CD4-positive, alpha-beta T cell treated with Interleukin-21 for 1 hour (primary cell): ENCODE results near the gene CAP1.

Experiments
- DNase-seq: peaks from one replicate; pipeline ENCODE4 v3.0.0-alpha.2; 2020

The CAP1 gene

DNA sequence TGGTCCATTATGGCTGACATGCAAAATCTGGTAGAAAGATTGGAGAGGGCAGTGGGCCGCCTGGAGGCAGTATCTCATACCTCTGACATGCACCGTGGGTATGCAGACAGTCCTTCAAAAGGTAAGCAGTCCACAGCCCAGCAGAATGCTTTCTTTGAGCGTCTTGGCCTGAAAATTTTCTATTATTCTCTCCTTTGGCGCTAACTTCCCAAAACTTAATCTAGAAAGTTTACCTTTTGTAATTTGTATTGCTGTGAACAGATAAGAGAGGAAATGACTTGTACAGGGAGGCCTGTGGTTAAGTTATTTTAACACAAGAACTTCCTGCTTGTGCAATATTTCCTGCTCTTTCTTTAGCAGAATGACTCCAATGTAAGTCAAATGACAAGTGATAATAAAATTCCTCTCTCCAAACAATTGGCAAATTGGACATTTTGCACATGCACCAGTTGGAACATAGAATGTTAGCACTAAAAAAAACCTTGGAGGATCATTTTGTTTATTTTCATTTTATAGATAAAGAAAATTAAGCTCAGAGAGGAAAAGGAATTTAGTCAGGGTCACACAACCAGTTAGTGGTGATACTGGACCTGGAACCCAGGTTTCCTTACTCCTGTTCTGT, 18.9 kb downstream of the CAP1 start:
- peak; percentile 48 for DNase-seq

DNA sequence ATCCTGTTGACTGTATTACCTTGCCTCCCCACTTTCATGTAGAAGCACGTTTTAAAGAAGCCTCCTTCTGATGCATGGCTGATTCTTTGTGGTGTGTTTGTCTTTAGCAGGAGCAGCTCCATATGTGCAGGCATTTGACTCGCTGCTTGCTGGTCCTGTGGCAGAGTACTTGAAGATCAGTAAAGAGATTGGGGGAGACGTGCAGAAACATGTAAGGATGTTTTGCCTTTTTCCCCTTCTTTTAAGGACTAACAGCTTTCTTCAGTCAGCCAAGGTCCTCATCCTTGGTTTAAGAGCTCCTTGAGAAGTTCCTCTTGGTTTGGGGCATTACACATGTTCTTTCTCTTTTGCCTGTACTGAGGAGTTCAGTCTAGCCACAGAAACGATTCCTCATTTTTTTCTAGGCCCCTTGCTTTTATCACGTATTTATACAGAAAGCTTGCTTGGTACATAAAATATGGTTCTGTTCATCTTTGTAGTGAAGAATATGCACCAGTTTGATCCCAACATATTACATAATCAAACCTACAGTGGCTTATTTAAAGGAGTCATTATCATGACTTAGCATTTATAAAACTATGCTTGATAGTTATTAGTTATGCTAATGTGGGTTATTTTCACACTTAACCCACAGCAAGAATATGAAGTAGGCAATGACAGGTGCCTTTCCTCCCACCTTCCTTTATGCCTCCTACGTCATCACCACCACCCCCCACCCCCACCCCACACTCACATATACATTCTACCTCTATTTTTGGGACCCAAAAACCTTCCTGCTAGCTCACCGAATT, 19.6 kb downstream of the CAP1 start:
- DNase-seq: peak; percentile 34

DNA sequence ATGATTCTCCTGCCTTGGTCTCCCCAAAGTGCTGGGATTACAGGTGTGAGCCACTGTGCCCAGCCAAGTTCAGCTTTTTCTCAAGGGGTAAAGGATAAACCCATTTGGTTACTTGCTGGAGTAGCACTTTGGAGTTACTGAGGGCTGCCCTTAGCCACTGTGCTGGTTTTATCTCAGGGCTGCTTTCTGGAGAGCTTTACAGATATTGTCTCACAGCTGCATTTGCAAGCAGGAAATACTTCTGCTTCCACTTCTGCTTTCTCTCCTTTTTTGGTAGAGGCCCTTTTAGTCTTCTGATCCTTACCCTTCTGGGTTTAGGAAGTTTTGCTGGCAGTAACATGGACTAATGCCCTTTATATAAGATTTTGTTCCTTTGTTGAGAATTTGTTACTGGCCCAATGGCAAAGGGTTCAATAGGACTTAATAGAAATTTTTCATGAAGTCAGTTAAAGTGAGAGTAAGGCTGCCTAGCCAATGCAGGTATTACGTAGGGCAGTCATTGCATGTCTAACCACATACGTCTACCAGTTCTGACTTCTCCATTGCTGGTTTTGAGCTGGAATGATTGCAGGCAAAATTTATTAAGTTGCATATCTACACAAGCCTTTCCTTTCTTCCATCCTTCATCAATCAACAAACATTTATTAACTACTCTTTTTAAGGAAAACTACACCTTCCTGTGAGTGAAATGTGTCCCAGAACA, 24.4 kb downstream of the CAP1 start:
- DNase-seq: no peak

DNA sequence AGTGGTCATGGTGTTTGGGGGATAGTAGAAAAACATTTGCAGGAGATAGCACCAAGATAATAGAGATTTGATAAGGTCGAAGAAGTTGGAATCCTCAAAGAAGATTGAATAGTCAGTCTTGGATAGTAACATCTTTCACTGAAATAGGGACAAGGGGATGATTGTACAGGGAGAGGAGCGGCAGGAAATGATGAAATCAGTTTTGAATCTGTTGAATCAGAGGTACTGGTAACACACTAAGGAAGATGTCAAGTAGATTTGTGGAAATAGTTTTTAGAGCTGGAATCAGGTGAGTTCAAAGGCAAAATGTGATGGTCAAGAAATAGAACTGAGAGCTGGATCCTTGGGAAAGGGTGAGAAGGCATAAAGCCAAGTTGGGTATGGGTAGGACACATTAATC, 26.5 kb downstream of the CAP1 start:
- no peak for DNase-seq

DNA sequence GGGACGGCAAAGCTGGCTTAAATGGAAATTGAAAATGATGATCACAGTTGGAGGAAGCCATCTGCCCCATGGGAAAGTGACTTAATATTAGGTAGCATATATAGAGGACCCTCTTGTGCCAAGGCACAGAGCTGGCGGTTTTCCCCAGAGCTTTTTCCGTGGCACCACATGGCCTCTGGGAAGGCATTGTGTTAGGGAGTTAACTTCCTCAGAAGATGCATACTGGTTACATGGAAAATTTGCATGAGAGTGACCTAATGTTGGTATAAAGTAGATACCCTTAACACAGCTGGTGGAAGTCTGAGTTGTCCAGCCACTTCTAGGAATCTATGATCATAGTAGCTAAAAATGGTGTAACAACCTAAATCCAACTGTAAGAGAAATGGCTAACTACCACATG, 27.3 kb downstream of the CAP1 start:
- DNase-seq: no peak

DNA sequence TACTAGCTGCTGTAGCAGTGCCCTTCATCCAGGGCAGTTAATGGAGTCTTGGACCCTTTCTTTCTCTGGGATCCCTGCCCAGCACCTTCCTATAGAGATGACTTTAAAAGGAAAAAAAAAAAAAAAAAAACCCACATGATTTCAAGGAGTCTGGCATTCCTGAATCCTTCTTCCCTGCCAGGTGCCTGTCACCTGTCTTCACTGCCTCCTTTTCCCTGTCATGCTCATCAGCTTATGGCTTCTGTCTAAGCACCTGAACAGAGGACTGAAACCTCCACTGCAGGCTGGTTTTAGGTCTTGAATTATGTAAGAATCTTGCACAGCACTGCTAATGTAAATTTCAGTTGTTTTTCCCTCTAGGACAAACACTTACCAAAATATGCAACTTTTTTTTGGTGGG, 31.6 kb downstream of the CAP1 start:
- DNase-seq: no peak

DNA sequence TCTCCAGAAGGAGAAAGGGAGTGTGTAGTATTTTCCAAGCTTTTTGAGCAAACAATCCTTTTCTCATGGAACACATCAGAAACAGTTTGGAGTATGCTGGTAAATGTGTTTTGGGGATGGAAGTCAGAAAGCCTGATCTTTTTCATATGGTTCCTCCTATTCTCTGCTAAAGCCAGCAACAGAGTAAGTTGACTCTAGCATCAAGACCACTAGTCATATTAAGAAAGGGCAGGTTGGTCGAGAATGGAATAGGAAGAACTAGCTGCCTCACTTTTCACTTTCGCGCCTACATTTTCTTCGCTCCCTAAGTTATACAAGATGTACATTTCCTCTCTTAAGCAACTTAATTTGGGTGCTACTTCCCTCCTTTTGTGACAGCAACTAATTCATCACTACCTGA, 32.5 kb downstream of the CAP1 start:
- no peak for DNase-seq

DNA sequence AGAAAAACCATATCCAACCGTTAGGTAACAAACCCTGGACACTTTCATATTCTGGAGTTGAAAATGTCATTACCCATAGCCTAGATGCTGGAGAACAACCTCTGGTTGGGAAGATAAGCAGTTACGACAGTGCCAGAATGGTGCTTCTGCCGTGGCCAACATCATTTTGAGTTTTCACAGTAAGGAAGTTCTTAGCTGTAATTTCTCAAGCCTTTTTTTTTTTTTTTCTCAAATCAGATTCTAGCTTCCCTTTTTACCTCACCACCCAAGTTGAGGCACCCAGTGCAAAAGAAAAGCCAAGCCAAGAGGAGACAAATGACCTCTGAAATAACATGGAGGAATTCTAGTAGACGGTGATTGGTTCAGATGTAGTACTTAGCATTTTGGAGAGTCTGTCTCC, 34.7 kb downstream of the CAP1 start:
- no peak for DNase-seq

DNA sequence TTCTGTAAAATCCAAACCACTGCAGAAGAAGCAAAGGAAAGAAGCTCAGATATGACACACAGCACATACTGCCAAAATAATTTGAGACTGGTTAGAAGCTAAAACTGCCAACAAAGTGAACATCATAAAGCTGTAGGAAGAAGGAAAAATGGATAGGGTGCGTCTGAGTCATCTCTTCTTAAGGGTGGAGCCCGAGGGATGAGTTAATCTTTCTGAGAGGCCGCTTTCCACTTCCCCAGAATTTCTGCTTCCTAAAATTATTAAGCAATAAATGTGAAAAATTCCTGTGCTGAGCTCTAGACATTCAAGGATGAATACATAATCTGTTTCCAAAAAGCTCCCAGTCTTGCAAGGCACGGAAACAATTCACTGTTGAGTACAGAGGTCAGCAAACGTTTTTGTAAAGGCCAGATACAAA, 36.4 kb downstream of the CAP1 start:
- no peak for DNase-seq

DNA sequence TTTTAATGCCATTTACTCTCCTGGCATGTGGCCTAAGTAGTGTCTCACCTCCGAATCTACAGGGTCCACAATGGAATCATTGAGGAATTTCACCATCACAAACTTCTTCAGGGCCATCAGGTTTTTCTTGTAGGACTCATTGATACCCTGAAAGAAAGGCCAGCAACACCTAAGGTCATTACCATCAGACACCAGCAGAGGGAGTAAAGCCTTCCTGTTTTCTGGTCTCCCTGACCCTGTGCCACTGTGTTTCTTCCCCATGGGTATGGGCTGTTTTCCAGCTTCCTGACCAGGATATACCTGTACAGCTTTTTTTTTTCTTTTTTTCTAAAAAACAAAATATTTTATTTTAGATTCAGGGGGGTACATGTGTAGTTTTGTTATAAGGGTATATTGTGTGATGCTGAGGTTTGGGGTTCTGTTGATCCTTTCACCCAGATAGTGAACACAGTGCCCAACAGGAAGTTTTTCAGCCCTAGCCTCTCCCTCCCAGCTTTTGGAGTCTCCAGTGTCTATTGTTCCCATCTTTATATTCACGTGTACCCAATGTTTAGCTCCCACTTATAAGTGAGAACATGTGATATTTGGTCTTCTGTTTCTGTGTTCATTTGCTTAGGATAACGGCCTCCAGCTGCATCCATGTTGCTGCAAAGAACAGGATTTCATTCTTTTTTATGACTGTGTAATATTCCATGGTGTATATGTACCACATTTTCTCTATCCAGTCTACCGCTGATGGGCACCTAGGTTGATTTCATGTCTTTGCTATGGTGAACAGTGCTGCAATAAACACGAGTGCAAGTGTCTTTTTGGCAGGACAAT, 38.2 kb downstream of the CAP1 start:
- peak; percentile 70 for DNase-seq

DNA sequence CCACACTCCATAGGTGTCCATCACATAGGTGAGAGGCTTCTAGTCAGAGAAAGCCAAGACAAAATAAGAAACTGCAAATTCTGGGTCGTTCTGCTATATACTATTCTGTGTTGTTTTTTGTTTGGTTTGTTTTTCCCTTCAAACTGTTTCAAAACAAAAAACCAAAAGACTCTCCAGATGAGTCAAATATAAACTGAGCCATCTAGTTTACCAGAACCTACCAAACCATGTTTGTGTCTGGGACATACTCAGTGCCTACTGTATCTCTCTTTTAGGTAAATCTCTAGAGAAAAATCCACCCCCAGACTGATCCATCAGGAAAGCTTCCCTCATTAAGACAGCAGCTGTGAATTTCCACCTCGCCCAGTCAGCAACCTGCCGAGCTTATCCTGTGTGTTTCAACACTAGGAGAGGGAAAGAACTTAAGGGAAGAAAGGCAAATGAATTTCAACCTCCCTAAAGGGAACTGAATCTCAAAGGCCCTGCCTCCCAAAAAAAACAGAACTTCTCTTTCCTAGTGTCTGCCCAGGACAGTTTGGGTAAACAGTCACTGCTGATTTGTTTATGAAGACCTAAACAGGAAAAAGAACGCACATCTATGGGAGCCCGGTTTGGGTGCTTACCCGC, 39.4 kb downstream of the CAP1 start:
- DNase-seq: no peak

DNA sequence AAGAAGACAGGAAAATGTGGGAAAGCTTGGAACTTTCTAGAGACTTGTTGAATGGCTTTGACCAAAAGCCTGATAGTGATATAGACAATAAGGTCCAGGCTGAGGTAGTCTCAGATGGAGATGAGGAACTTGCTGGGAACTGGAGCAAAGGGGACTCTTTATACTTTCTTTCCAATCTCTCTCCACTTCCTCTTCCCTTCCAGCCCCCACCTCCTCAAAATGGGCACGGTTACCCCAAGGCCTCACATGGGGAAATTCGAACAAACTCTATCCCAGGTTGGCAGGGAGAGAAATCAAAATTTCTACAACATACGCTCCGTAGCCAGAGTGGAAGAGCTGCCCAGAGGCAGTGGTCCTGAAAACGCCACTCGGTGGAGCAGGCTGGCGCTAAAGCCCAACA, 41.3 kb downstream of the CAP1 start:
- no peak for DNase-seq

DNA sequence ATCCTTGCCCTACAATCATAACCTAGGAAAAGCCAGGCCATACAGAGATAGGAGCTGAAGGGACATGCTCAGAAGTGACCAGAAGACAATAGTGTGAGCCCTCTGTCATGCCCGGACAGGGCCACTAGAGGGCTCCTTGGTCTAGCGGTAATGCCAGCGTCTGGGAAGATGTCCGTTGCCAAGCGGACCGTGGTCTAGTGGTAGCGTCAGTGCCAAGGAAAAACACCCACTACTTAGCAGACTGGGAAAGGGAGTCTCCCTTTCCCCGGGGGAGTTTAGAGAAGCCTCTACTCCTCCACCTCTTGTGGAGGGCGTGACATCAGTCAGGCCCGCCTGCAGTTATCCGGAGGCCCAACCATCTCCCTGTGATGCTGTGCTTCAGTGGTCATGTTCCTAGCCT, 44.2 kb downstream of the CAP1 start:
- peak; percentile 47 for DNase-seq

DNA sequence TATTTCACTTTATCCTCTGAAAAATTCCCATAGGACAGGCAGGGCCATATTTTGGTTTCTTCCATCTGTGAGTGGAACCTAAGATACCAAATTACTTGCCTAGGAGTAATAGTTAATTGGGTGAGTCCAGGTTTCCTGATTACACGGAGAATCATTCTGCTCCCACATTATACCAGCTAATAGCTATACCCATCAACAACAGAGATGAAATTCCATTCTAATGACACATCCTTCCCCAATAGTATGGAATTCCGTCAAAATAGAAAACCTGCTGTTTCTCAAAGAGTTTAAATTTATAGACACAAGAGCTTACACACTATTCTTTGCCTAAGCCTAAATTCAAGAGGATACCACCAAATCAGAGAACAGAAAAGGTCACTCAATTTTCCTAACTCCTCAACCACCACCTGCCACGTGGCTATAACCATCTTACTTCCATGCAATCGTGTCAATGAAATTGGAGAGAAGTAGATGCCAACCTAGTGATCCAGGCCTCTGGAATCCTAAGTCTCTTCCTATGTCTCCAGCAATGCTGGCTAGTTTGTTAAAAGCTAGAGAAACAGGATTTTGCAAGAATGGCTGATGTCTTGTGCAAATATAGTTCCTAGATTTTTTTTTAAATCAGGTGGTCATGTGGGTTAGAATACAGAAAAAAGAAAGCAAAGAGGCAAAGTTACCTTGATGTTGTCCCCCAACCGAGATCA, 50.3 kb downstream of the CAP1 start:
- no peak for DNase-seq

DNA sequence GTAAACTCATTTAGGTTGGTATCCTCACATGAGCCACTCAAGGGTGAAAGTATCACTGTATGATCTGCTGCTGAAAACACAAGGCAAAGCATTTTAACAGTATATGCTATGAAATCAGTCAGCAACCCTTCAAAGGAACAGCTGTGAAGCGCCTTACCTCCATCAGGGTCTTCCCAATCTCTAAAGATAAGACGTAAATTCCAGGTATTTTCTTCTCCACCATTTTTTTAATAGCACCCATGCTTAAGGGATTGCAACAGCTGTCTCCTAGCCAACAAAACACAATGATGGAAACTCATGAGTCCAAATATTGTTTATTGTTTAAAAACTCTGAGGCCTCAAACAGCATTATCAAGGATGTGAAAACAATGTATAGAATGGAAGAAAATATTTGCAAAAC, 51.7 kb downstream of the CAP1 start:
- DNase-seq: no peak

DNA sequence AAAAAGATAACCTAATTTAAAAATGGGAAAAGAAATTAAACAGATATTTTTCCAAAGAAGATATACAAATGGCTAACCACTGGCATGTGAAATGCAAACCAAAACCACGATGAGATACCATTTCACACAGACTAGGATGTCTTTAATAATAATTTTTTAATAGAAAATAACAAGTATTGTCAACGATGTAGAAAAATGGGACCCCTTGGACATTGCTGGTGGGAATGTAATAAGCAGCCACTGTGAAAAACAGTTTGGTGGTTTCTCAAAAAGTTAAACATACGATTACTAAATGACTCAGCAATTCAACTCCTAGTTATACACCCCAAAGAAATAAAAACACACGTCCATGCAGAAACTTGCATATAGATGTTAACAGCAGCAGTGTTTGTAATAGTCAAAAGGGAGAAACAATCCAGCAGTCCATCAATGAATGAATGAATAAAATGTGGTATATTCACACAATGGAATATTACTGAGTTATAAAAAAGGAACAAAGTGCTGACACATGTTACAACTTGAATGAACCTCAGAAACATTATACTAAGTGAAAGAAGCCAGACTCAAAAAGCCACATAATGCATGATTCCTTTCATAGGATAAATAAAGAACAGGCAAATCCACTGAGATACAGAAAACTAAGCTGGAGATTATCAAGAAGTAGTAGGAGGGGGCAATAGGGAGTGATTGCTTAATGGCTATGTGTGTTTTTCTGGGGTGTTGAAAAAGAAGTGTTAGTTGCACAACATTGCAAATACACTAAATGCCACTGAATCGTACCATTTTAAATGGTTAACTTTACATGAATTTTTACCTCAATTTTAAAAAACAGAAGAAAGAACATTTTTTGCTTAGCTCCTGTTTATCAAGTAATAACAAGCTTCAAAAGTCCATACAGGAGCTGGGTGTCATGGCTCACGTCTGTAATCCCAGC, 52.4 kb downstream of the CAP1 start:
- DNase-seq: no peak

DNA sequence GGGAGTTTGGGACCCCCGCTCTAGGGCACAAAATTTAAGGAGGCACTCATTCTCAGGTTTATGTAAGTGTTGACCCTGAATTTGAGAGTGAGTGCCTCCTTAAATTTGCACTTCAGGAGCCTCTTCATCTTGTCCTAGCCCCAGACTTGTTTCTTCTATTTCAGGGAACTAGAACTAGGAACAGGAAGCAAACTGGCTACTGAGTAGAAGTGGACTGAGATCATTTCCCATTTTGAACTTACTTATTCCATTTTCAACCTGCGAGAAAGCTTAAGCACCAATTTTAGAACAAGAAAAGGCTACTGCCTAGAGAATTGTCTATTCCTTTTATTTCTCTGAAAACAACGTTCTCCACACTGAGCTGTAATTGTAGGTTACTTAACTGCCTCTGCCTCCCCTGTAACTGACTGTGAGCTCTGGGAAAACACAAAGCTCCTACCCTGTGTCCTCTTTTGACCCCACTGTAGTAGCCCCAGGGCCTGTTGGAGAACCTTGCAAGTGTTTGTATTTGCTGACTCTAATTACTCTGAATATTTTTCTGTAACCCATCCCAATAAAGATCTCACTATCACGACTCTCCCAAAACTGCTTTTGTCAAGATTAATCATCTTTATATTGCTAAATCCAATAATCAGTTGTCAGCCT, 54.1 kb downstream of the CAP1 start:
- no peak for DNase-seq

DNA sequence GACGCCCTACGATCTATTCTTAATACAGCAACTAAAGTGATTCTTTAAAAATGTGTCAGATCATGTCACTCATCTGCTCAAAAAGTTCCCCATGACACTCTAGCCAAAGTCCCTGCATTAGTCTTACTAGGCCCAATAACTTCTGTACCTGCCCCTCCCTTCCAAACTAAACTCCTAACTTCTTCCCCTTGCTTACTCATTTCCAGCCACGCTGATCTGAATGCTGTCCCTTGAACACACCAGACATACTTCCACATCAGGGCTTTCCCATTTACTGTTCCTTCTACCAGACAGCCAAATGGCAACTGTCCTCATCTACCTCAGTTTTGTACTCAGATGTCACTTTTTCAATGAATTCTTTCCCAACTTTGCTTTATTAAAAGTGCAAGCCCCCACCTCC, 55.3 kb downstream of the CAP1 start:
- no peak for DNase-seq

DNA sequence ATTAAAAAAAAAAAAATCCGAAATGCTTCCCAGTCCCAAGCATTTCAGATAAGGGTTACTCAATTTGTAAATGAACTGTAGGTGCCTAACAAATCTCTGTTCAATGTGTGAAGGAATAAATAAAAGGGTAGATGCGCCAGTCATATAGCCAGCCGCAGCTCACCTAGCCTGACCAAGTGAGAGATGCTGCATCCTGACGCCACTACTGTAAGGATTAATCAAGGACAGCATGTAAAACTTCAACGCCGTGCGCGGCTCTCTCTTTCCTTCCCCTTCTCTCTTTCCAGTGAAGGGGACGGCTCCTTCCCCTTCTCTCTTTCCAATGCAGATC, 56.1 kb downstream of the CAP1 start:
- DNase-seq: no peak

DNA sequence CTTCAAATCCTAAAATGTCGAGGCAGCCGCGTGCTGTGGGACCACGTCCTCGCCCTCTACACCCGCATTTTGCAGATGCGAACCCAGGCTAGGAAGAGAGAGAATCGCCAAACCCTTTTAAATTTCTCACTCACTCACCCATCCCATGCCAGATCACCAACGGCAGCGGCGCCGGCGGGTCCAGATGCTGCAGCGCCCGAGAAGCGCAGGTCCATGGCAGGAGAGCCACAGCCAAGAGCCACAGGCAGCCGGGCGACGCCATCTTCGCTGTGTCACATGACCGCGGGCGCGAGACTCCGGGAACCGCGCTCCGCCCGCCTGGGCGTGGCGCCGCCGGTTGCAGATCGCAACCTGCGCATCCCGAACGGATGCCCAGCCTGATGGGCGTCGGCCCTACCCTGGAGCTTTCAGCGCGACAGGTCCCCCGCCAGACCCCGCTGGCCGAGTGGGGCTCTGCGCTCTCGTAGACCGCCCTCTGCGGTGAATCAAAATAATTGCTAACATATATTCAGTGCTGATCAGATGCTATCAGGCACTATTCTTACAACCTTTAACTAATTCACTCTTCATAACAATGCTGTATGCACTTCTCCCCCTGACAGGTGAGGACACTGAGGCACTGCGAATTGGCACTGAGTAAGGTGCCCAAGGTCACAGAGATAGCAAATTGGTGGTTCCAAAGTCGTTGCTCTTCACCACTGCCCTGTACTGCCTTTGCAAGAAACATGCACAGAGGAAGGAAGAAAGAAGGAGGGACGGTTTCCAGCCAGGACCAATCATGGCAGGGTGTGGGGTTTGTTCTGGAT, 56.7 kb downstream of the CAP1 start, which contains the start of gene PPT1:
PPT1 (minus strand) TSS at position 276 of the 806 bp plus-strand sequence; CDS start at position 262, 14 bp downstream.
- DNase-seq: peak; percentile 77
